IPS-18c (cell line): ENCODE results near the gene MAPKAPK3.
"Not testable (repeated sequence)": the region's sequence is repeated elsewhere in the genome, so short reads cannot be mapped to it uniquely, and the experiment has no call there.

Experiments
- H3K4me3 ChIP-seq: 2 replicates; pipeline ENCODE4 v1.7.0; 2013; ENCODE audit warnings: low read depth, mild to moderate bottlenecking, low read length, moderate library complexity; ENCODE audit not compliant: insufficient read depth
- H3K9me3 ChIP-seq: one replicate; pipeline ENCODE4 v1.6.1; 2013; ENCODE audit warnings: mild to moderate bottlenecking, low read length, moderate library complexity; ENCODE audit not compliant: control insufficient read depth, insufficient read depth

MAPKAPK3 gene

GRCh38 chr3:50687916-50688315, 71.0 kb downstream of the MAPKAPK3 start:
- H3K4me3 ChIP-seq, result no peak overlapping the region

GRCh38 chr3:50688602-50689001, 71.7 kb downstream of the MAPKAPK3 start:
- H3K4me3 ChIP-seq, H3K9me3 ChIP-seq: not testable (repeated sequence)

More at GRCh38 chr3:50687916-50688315, 71.0 kb downstream of the MAPKAPK3 start:
- H3K9me3 ChIP-seq, result no peaks in the 10 kb centered on the region

GRCh38 chr3:50689558-50689957, 72.6 kb downstream of the MAPKAPK3 start:
- H3K9me3 ChIP-seq, result no peaks in the 10 kb centered on the region
- H3K4me3 ChIP-seq, result no peak overlapping the region

- H3K4me3 ChIP-seq, result no peak overlapping the region
- no peaks in the 10 kb centered on the region for H3K9me3 ChIP-seq
Measured at GRCh38 chr3:50695031-50695430, 78.1 kb downstream of the MAPKAPK3 start.

- Histone ChIP-seq H3K9me3 (no peaks in the 10 kb centered on the region), H3K4me3 (no peak overlapping the region)
Measured at GRCh38 chr3:50696276-50696675, 79.3 kb downstream of the MAPKAPK3 start.

GRCh38 chr3:50698269-50698668, 81.3 kb downstream of the MAPKAPK3 start:
- Histone ChIP-seq H3K9me3 (no peaks in the 10 kb centered on the region), H3K4me3 (no peak overlapping the region)
